HEK293T (cell line): Measurements from ENCODE around the gene FARP1.

ENCODE experiments used
- ARNT ChIP-seq: fragments of 450-650 bp; IDR thresholded peaks from 2 replicates; pipeline ENCODE4 v1.6.1; 2017; ENCODE audit warnings: mild to moderate bottlenecking
- BHLHE40 ChIP-seq: fragments of 450-650 bp; IDR thresholded peaks from 2 replicates; pipeline ENCODE4 v1.6.1; 2016; ENCODE audit warnings: mild to moderate bottlenecking, moderate library complexity, borderline replicate concordance
- CTBP1 ChIP-seq: fragments of 450-650 bp; IDR thresholded peaks from 2 replicates; pipeline ENCODE4 v1.6.1; 2016; ENCODE audit warnings: borderline replicate concordance
- FOXM1 ChIP-seq: fragments of 450-650 bp; IDR thresholded peaks from 2 replicates; pipeline ENCODE4 v1.6.1; 2017; ENCODE audit warnings: mild to moderate bottlenecking, borderline replicate concordance
- LEF1 ChIP-seq: fragments of 450-650 bp; IDR thresholded peaks from 2 replicates; pipeline ENCODE4 v1.6.1; 2017; ENCODE audit warnings: mild to moderate bottlenecking, borderline replicate concordance
- NFRKB ChIP-seq: fragments of 450-650 bp; IDR thresholded peaks from 2 replicates; pipeline ENCODE4 v1.6.1; 2016; ENCODE audit warnings: mild to moderate bottlenecking, moderate library complexity
- PKNOX1 ChIP-seq: fragments of 450-650 bp; IDR thresholded peaks from 2 replicates; pipeline ENCODE4 v1.6.1; 2016
- SUZ12 ChIP-seq: fragments of 450-650 bp; IDR thresholded peaks from 2 replicates; pipeline ENCODE4 v1.6.1; 2016; ENCODE audit warnings: mild to moderate bottlenecking
- TARDBP ChIP-seq: fragments of 450-650 bp; IDR thresholded peaks from 2 replicates; pipeline ENCODE4 v1.6.1; 2016
- ZNF384 ChIP-seq: fragments of 450-650 bp; IDR thresholded peaks from 2 replicates; pipeline ENCODE4 v1.6.1; 2016

GRCh38 chr13:98201189-98201588 lies 58.3 kb downstream of the FARP1 start:
- TF ChIP-seq FOXM1 (no peak), BHLHE40 (no peak), PKNOX1 (no peak), CTBP1 (no peak), TARDBP (no peak), ZNF384 (no peak), SUZ12 (no peak), LEF1 (no peak), ARNT (no peak), NFRKB (no peak)
